ENCODE data around the gene ANXA5. TPM values are rescaled to one million over a fixed set of nuclear protein-coding genes. Genes with fewer than 3 reads are reported as not detected.
A peak's percentile ranks its signal among the peaks of the same experiment; 100 is the strongest.
"Not testable (repeated sequence)": the region's sequence is repeated elsewhere in the genome, so short reads cannot be mapped to it uniquely, and the experiment has no call there.

Gene ANXA5
- 414 and 465 TPM in 2 replicates for total RNA-seq

GRCh38 chr4:121696581-121697461 is at the start of gene ANXA5:
ANXA5 (minus strand) TSS chr4:121696980; CDS start chr4:121696589, 391 bp downstream.
- peak; percentile 46 for DNase-seq (ENCODE audit: low read depth, low spot score)

GRCh38 chr4:121742794-121743193 is 46.0 kb upstream of the ANXA5 start:
- DNase-seq (ENCODE audit: low read depth, low spot score), result no peak

- DNase-seq (ENCODE audit: low read depth, low spot score), result no peak
Measured at GRCh38 chr4:121741751-121742150, 45.0 kb upstream of the ANXA5 start.

GRCh38 chr4:121740796-121741409 is 44.1 kb upstream of the ANXA5 start:
- no peak for DNase-seq (ENCODE audit: low read depth, low spot score)

GRCh38 chr4:121739575-121739974 is 42.8 kb upstream of the ANXA5 start:
- no peak for DNase-seq (ENCODE audit: low read depth, low spot score)

- DNase-seq (ENCODE audit: low read depth, low spot score), result no peak
Measured at GRCh38 chr4:121738780-121739535, 42.2 kb upstream of the ANXA5 start.

DNA sequence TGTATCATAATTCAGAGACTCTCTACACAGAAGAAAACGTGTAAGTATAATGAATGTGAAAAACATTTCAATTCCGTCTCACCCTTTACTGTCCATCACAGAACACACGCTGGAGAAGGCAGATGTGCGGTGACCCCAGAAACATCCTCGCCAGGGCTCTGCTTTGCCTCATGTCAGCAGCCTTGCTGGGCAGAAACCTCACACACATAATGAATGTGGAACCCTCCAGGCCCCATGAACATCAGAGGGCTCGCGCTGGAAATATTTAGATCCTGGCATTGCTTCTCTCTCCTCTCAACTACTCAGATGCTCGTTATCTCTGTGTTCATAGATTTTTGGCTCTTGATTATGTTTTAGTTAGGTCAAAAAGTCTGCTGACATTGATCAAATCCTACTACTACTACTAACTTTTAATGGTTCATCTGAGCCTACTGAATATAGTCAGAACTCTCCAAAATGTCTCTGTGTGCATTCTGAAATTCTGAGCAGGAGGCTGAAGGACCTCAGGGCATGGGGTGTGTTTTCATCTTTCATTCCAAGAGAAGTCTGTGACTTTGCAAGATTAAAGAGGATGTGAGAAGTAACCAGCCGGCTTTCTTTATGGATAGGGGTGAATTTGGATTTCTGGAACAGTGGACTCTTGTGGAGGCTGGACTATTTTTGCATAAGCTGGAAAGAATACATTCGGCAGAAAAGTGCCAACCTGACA is 41.2 kb upstream of the ANXA5 start:
- DNase-seq (ENCODE audit: low read depth, low spot score), result no peak

DNA sequence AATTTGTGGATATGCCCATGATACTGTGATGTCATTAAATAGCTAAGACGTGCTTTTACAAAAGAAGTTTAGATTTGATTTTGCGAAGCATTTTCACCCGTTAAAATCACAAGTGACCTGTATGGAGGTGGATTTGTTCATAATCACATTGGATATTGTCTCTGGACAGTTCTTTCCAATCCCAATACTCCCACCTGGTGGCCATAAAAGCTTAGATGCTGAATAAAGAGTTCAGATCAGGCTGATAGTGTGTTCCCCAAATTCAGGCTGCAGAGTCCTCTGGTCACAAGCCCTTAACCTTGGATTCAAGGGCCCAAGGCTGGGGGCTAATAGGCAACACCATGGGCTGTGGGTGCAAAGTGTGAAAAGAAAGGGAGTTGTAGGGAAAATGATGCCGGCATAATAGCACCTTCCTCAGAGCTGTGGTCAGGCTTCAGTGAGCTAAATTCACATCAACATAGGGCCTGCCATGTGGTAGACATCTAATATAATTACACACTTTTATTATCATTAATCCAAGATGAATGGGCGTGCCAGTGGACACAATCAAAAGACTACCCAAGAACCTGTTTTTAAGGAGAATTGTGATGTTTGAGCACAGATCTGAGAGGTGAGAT is 40.1 kb upstream of the ANXA5 start:
- peak; percentile 4 for DNase-seq (ENCODE audit: low read depth, low spot score)

- DNase-seq (ENCODE audit: low read depth, low spot score), result no peak
Measured at GRCh38 chr4:121734571-121734970, 37.8 kb upstream of the ANXA5 start.

- DNase-seq (ENCODE audit: low read depth, low spot score), result no peak
Measured at GRCh38 chr4:121733942-121734341, 37.2 kb upstream of the ANXA5 start.

GRCh38 chr4:121729753-121730152 is 33.0 kb upstream of the ANXA5 start:
- not testable (repeated sequence) for DNase-seq (ENCODE audit: low read depth, low spot score)

- DNase-seq (ENCODE audit: low read depth, low spot score), result no peak
Measured at GRCh38 chr4:121728798-121729226, 32.0 kb upstream of the ANXA5 start.

GRCh38 chr4:121728066-121728465 is 31.3 kb upstream of the ANXA5 start:
- no peak for DNase-seq (ENCODE audit: low read depth, low spot score)

GRCh38 chr4:121726642-121727268 is 30.0 kb upstream of the ANXA5 start:
- peak; percentile 33 for DNase-seq (ENCODE audit: low read depth, low spot score)

DNA sequence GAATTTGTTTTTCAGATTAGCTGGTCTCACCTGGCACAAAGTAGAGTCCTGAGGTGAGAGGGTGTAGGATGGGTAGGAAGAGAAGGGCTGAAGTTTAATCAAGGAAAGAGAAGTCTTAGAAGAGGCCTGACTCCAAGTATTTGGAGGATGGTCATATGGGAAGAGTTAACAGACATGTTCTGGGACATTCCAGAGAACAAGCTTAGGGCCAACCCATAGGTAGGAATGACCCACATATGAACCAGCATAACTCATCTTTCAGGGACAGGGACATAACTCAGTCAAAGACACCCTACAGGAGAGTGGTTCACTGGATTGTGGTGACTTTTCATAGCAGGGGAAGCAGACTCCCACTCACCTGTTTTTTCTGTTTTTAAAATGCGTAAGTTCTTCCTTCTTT is 27.9 kb upstream of the ANXA5 start:
- DNase-seq (ENCODE audit: low read depth, low spot score), result no peak

DNA sequence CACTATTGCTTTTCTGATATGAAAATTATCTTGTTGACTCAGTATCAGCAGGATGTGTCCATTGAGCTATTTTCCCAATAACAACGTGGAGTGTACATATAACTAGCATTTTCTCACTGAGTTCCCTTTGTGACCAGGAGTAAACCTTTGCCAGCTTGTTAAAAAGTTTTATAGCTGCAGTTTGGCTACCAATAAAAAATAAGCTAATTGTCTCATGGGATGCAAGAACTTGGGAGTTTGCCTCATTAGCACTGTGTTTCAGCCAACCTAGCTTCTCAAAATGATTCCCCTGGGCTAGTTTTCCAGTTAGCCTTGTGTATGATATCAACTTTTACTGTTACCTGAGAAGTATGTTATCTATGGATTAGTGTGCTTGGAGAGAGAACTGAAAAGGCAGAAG is 24.9 kb upstream of the ANXA5 start:
- no peak for DNase-seq (ENCODE audit: low read depth, low spot score)

DNA sequence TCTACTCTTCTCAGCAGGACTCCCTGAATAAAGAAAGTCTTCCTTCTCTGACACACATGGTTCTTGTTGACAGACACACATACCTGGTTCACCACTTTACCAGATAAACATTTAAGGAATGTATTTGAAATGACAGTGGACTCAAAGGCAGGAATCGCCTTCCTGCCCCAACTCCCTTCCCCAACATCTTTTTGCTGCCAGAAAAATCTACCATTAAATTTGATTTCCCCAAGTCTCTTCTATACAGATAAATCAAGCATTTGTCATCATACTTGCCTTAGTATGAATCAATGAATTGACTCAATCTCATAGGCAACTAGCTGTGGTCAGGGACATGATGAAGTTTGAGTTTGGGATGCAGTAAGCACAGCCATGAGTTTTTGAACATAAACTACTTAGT is 23.3 kb upstream of the ANXA5 start:
- DNase-seq (ENCODE audit: low read depth, low spot score), result no peak

GRCh38 chr4:121717680-121718237 is 21.0 kb upstream of the ANXA5 start:
- no peak for DNase-seq (ENCODE audit: low read depth, low spot score)

GRCh38 chr4:121714548-121714947 is 17.8 kb upstream of the ANXA5 start:
- DNase-seq (ENCODE audit: low read depth, low spot score), result no peak

GRCh38 chr4:121712783-121713182 is 16.0 kb upstream of the ANXA5 start:
- no peak for DNase-seq (ENCODE audit: low read depth, low spot score)
